ENCODE measurements around the gene TANGO2.

Gene TANGO2

GRCh38 chr22:20089226-20089976, 68.5 kb downstream of the TANGO2 start:
- no peak for DNase-seq (ENCODE audit: low read depth)

GRCh38 chr22:20089977-20090729, 69.2 kb downstream of the TANGO2 start:
- DNase-seq (ENCODE audit: low read depth) = no peak

GRCh38 chr22:20090730-20091240, 69.9 kb downstream of the TANGO2 start:
- DNase-seq (ENCODE audit: low read depth) = no peak

- DNase-seq (ENCODE audit: low read depth) = no peak
Measured at GRCh38 chr22:20091690-20092476, 71.0 kb downstream of the TANGO2 start.

- DNase-seq (ENCODE audit: low read depth) = no peak
Measured at GRCh38 chr22:20092477-20092854, 71.6 kb downstream of the TANGO2 start.

- DNase-seq (ENCODE audit: low read depth) = no peak
Measured at GRCh38 chr22:20093418-20094196, 72.7 kb downstream of the TANGO2 start.

- no peak for DNase-seq (ENCODE audit: low read depth)
Measured at GRCh38 chr22:20094197-20094807, 73.4 kb downstream of the TANGO2 start.

GRCh38 chr22:20095521-20095920, 74.6 kb downstream of the TANGO2 start:
- DNase-seq (ENCODE audit: low read depth) = no peak

- DNase-seq (ENCODE audit: low read depth) = no peak
Measured at GRCh38 chr22:20096574-20097420, 75.9 kb downstream of the TANGO2 start.

GRCh38 chr22:20099099-20099711, 78.3 kb downstream of the TANGO2 start:
- no peak for DNase-seq (ENCODE audit: low read depth)

- DNase-seq (ENCODE audit: low read depth) = no peak
Measured at GRCh38 chr22:20101638-20102037, 80.7 kb downstream of the TANGO2 start.

GRCh38 chr22:20102203-20102780, 81.4 kb downstream of the TANGO2 start:
- no peak for DNase-seq (ENCODE audit: low read depth)

GRCh38 chr22:20105456-20106204, 84.7 kb downstream of the TANGO2 start:
- DNase-seq (ENCODE audit: low read depth) = no peak

GRCh38 chr22:20106205-20106848, 85.4 kb downstream of the TANGO2 start:
- DNase-seq (ENCODE audit: low read depth) = no peak

- DNase-seq (ENCODE audit: low read depth) = no peak
Measured at GRCh38 chr22:20106849-20107237, 85.9 kb downstream of the TANGO2 start.

- DNase-seq (ENCODE audit: low read depth) = no peak
Measured at GRCh38 chr22:20107471-20107901, 86.6 kb downstream of the TANGO2 start.

GRCh38 chr22:20107951-20108756, 87.2 kb downstream of the TANGO2 start:
- no peak for DNase-seq (ENCODE audit: low read depth)

All from stimulated activated CD8-positive, alpha-beta memory T cell treated with anti-CD3 and anti-CD28 coated beads, Interleukin-15, amount 100 ng/mL, for 1 hour (primary cell).